GM15510 (cell line): ENCODE data around the gene TSPAN8.

Experiments used
- POLR2A ChIP-seq: IDR thresholded peaks from 3 replicates; pipeline ENCODE4 v1.6.1; 2011; ENCODE audit warnings: borderline replicate concordance; ENCODE audit not compliant: insufficient read length; ENCODE audit errors: extremely low read depth

Gene TSPAN8

DNA sequence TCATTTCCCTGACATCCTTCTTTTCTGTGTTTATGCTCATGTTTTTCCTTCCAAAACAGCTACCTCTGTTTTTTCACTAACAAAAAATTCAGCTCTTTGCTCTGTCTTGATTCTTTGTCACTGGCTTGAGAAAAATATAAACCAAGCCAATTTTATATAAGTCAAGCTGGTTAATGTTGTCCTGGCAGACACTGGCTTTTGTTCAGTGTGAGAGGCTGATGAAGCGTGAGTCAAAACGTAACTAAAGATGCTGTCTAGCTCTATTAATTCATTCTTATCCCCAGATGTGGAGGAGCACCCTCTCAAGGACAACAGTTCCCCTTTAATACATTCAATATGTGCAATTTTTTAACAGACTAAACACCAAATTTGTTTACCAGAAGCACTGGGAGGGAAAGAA lies 15.8 kb downstream of the TSPAN8 start:
- TF ChIP-seq POLR2A = no peak

DNA sequence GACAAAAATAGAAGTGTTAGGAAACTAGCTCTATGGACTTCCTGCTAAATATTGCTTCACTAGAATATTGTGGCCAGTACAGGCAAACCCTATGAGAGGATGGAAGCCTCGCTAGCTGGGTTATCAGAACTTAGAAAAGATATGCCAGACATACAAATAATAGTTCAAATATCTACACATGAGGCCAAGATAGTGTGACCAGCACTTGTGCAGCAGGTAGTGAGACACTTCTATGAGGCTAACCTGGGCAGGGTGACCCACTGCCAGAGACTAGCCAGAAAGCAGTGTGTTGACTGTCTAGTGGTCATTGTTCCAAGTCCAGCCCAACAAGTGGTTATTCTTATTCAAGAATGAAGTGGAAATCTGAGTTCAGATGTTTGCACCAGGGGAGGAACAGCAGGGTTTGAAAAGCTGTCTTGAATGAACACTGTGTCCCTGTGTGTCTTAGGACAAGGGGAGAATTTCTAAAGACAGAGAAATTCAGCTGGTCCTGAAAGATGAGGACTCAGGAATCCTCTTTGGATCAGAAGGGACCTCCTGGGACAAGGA lies 16.3 kb downstream of the TSPAN8 start:
- TF ChIP-seq POLR2A = no peak

DNA sequence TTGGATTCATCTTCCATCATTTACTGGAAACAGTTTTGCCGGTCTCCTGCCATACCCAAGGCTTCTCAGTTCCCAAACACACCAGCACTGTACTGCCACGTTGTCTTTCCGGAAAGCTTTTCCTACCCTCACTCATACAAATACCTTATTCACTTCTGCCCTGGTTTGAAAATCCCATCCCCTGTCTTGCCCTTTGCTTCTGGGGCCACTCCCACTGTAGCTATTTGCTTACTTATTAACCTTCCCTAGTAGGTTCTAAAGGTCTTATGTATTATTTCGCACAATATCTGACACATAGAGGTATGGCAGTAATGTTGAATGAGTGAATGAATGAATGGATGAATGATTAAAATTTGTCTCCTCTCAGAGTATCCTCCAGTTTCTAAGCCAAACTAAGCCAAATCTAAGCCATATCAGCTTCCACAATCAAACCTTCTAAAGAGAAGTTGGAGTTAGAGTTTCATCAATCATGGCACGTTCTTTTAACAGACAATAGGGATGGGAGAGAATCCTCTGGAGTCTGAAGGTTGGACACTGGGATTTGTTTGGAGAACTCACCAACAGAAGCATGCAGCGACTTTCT lies 18.6 kb downstream of the TSPAN8 start:
- no peak for TF ChIP-seq POLR2A

DNA sequence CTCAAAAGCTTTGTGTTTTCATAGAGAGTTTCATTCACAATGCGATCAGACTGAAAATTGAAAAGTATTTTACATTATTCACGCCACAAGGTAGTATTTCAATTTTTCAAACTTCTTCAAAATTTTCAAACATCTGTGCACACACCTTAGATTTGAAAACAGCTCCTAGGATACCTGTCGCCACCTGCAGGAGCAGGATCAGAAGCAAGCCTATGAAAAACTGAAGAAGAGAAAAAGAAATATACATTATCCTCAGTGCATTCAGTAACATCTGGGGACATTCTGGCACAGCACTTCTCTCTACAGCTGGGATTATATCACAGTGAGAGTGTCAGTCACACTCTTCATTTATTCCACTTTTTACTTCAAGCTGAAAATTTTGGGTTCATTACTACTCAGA lies 19.8 kb downstream of the TSPAN8 start:
- no peak for TF ChIP-seq POLR2A

DNA sequence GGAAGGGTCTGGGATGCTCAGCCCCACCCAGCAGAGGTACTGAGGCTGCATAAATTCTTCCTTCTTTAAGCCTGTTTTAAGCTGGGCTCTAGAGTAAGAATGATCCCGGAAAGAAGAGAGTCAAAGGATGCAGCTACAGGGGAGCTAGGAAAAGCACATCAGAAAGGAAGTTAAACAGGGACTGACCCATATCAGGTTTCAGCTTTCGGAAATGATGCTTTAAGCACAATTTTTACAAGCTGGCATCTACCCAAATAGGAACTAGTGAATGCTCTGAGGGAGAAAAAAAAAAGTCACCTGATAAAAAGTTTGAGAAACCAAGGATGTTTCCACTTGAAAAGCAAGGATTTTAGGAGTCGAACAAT lies 22.0 kb downstream of the TSPAN8 start:
- no peak for TF ChIP-seq POLR2A

DNA sequence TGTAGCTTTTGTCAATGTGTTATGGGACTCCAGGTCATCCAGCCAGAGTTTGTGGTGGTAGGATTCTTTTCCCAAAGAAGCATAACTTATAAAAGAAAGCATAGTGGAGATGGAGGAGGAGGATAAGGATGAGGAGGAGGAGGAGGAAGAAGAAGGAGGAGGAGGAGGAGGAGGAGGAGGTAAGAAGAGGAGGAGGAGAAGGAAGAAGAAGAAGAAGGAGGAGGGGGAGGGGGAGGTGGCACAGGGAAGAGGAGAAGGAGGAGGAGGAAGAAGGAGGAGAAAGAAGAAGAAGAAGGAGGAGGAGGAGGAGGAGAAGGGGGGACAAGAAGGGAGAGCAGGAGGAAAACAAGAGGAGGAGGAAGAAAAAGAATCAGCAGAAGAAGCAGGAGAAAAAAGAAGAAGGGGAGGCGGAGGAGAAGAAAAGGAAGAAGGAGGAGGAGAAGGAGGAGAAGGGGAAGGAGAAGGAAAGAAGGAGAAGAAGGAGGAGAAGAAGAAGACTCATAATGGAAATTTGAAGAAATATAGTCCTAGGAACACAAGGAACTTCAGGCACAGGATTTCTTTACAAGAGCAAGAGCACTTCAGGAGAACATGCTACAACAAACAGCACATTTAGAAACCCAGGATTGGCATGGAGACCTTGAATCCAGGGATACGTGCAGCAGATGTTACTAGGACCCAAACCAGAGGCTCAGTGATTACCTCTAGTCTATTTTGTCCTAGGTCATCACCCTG lies 22.6 kb downstream of the TSPAN8 start:
- TF ChIP-seq POLR2A = no peak

DNA sequence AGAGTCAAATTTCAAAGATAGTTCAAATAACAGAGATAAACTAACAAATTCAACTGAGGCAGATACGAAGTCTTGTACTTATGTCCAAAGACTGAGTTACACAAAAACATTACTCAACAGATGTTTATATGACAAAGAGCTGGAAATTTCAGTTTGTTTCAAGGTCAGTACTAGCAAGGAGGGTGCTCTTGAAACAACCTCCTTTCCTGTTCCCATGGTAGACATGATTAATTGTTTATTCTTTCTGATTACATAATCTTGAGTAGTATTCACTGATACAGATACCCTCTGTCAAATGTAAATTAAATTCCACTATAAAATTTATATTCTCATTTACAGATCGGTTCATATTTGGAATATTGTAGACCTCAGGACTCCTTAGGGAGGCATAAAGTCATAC lies 23.4 kb downstream of the TSPAN8 start:
- no peak for TF ChIP-seq POLR2A

DNA sequence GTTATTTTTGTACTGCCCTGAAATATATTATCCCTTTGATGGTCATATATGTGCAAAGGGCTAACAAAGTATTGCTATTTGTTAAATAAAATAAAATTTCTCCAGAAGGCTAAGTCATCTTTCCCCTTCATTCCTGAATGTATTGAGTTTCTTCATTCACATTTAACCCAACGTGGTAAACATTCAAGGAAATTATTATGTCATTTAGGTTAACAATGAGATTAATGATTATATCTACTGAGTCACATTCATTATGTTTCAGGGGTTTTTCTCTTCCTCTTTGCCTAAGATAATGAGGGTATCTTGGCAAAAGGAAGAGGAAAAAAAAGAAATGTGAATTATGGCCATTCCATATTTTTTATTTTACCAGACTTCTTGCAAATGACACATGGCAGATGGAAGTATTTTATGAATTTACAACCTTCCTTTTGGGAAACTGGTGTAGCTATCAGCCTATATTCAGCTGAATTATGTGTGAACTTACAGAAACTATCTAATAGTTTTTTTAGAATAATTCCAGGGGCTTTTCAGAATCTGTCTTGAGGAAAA lies 27.2 kb downstream of the TSPAN8 start:
- TF ChIP-seq POLR2A = no peak

DNA sequence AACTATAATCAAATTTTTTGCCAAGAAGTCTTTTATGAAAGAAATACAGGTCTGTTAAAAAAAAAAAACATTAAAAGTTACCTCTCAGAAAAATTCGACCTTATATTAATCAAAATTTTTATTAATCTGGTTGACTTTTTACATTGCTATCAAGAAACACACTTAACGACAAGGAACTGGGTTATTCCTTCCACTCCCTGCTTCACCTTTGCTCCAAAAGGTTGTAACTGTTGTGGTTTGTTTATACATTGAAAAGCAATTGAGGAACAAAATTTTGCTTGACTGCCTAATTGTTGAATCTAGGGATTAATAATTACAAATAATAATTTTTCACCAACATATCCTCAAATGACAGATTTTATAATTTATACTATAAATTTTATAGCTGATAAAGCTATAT lies 28.4 kb downstream of the TSPAN8 start:
- TF ChIP-seq POLR2A = no peak

DNA sequence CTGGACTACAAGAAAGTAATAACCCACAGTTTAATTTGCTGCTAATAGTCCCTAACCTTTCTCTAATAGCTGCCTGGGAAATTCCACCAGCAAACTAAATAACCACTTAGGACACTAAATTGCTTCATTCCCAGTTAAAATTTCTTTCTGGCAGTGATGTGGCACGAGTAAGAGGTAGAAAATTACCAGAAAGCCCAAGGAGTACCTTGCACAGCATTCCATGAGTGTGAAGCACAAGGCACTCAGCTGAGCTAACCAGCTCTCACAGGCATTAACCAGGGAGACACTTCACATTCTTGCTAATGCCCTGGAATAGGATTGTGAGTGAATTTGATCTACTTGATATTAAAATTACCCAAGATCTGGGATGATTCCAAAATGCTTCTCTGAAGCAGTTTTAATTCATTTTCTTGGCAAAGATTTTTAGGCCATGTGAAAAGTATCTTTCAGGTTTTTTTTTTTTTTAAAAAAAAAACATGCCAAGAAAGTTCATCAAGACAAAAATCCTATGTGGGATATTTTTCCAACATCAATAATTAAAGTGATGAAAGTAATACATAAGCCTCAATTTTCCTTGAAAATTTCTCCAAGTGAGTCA lies 29.5 kb downstream of the TSPAN8 start:
- TF ChIP-seq POLR2A = no peak

DNA sequence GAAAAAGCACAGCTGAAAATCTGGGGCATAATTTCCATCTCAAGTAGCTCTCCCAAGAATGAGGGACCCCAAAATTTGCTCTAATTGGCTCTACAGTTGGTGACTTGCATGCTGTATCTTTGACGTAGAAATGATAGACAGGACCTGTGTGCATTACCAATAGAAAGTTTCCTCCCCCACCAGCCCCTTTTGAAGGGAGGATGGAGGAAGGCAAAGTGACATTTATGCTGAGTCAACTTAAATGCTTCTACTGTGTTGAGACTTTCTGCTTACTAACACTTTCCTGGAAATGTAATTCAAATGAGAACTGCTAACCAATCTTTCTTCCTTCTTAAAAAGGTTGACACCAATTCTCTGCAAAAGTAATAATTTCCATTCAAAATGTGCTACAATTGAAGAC lies 31.9 kb downstream of the TSPAN8 start:
- no peak for TF ChIP-seq POLR2A

DNA sequence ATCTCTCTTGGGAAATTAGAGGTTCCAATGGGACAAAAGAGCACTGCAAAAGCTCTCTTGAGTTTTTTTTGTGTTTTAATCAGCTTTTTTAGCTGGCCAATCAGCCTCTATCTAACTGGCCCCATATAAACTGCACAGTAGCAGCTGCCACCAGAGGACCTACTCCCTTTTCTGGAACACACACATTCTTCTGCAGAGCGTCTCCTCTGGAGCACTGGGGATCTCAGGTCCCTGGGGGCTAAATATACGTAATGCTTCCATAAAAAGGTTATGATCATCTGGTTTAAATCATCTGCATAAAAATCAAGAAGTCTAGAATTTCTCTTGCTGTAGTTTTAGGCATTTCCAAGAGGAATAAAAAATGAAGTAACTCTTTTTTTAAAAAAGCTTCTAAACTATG lies 32.3 kb downstream of the TSPAN8 start:
- no peak for TF ChIP-seq POLR2A

DNA sequence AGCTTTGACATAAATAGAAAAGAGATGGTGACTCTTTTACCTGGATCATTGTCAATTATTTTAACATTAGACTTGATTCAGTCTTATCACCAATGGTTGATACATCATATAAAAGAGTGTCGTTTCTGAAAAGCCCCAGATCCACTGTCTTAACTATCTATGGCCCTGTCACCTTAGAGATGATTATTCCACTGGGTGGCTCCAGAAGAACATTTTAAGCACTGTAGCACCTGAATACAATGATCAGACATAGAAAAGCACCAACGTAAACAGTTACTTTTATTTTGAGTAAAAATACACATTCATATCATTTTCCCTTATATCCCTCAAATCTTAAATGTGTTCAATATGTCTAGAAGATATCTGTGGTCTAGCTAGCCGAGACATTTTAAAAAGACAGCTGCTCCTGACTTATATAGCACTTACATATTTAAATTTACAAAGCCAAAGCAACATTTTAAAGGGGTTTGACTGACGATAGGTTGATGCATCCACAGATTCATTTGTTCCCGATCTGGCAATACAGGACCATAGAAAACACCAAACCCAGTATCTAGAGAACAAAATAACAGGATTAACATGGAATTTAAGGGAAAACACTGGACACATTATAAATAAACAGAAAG lies 32.9 kb downstream of the TSPAN8 start:
- TF ChIP-seq POLR2A = no peak

DNA sequence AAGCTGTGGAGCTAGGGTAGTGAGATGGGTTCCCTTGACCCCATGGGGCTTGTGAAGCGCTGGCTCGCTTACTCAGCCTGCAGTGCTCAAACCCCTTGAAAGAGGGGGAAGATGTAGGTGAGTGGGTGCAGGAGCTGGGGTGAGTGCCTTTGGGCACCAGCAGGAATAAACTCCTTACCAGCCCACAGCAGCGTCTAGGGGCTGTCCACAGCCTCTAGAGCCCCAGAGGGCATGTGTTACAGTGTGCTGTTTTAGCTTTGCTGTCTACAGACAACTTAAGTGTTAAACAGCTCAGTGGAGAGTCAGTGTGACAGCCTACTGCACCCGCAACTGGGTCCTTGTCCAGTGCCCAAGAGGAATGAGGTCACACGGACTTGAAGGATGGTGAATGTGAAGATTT lies 48.0 kb downstream of the TSPAN8 start:
- TF ChIP-seq POLR2A = no peak

DNA sequence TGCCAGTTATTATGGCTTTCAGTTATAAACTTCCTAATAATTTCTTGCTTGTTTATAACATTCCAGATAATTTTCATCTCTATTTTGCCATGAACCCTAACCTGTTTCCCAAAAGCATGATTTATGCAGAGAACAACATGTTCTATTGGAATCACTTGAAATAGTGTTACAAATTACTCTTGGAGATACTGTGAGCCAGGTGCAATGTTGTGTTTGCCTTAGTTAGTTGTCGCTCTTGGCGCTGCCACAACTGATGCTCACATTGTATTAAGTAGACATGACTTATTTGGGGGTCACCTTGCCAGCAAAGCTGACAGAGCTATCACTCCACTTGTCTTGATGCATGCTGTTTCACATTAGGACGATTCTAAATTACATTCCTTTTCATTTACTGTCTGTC lies 49.4 kb downstream of the TSPAN8 start:
- TF ChIP-seq POLR2A = no peak
